Tibial artery (tissue), 4 donors: ENCODE results near the gene NHSL1.

ENCODE experiments used
- DNase-seq, 2 donors: peaks; one replicate each; pipeline ENCODE4 v3.0.0-alpha.2; 2019
- H3K27ac ChIP-seq, 2 donors: fragments of 200-600 bp; sonication (generic) in 1 of 2; 1 replicate in 1 of 2; 2 replicates in 1 of 2; pipeline ENCODE4 v1.5.1; 2018 to 2019; ENCODE audit warnings: mild to moderate bottlenecking in 1 of 2
- H3K27me3 ChIP-seq, 2 donors: fragments of 200-600 bp; sonication (generic) in 1 of 2; one replicate each; pipeline versions ENCODE4 v1.5.1 to v1.6.0; 2016 to 2019
- H3K36me3 ChIP-seq, 3 donors: fragments of 200-600 bp; sonication (generic) in 2 of 3; one replicate each; pipeline ENCODE4 v1.5.1; 2016 to 2019; ENCODE audit warnings: mild to moderate bottlenecking in 2 of 3
- H3K4me1 ChIP-seq, 4 donors: fragments of 200-600 bp; sonication (generic) in 2 of 4; 1 replicate in 3 of 4; 2 replicates in 1 of 4; pipeline ENCODE4 v1.5.1; 2016 to 2019
- H3K4me3 ChIP-seq, 2 donors: fragments of 200-600 bp; sonication (generic) in 1 of 2; 1 replicate in 1 of 2; 2 replicates in 1 of 2; pipeline ENCODE4 v1.5.1; 2018 to 2019; ENCODE audit warnings: mild to moderate bottlenecking in 2 of 2
- H3K9me3 ChIP-seq, 3 donors: fragments of 200-600 bp; sonication (generic) in 1 of 3; one replicate each; pipeline ENCODE4 v1.5.1; 2016 to 2019
- intact Hi-C: fragments of 100-400 bp; cut with DNase I; formaldehyde crosslinking; loops from one replicate; pipeline ENCODE4 v1.15.0; 2023; ENCODE audit warnings: low total_unique reads
- TF ChIP-seq, protein P1 (sequence below), 2 experiments: fragments of 200-600 bp in 1 of 2; fragments of 450-650 bp in 1 of 2; IDR thresholded peaks; one replicate each; pipeline ENCODE4 v1.5.1; 2017 to 2019; ENCODE audit warnings: antibody characterized with exemption in 2 of 2, mild to moderate bottlenecking in 1 of 2, moderate library complexity in 1 of 2

Gene NHSL1

DNA sequence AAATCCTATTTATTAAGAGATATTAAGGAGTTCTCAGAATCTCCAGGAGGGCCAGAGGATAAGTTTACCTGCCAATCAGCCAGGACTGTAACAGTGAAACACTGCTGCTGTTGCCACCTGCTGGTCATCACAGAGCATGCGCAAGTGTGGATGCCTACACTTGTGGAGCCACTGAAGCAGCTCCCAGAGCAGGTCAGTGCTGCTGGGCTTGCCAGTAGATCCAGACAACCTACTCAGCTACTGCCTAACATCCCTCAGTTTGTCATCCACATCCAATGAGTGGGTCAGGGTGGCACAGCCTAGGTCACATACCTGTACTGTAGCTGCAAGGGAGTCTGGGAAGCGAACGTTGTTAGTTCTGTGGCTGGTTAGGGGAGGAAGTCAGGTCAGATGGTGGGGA, 18.3 kb upstream of the NHSL1 start:
- no peaks in the 10 kb centered on the region for H3K36me3 ChIP-seq
- H3K27ac ChIP-seq, result no peak overlapping the region
- TF ChIP-seq, protein P1, sequence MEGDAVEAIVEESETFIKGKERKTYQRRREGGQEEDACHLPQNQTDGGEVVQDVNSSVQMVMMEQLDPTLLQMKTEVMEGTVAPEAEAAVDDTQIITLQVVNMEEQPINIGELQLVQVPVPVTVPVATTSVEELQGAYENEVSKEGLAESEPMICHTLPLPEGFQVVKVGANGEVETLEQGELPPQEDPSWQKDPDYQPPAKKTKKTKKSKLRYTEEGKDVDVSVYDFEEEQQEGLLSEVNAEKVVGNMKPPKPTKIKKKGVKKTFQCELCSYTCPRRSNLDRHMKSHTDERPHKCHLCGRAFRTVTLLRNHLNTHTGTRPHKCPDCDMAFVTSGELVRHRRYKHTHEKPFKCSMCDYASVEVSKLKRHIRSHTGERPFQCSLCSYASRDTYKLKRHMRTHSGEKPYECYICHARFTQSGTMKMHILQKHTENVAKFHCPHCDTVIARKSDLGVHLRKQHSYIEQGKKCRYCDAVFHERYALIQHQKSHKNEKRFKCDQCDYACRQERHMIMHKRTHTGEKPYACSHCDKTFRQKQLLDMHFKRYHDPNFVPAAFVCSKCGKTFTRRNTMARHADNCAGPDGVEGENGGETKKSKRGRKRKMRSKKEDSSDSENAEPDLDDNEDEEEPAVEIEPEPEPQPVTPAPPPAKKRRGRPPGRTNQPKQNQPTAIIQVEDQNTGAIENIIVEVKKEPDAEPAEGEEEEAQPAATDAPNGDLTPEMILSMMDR (IDR thresholded peaks at IDR 0.05), result peak; percentile 39 to 52
- no peaks in the 10 kb centered on the region for H3K9me3 ChIP-seq
- H3K27me3 ChIP-seq, result no peaks in the 10 kb centered on the region
- H3K4me3 ChIP-seq, result no peak overlapping the region
- no peaks in the 10 kb centered on the region for H3K4me1 ChIP-seq
- intact Hi-C loops, result loop anchor here (5.0 kb wide), 1 partner anchor 90 kb away; no protein-coding TSS in a partner anchor
- DNase-seq, result no peak

DNA sequence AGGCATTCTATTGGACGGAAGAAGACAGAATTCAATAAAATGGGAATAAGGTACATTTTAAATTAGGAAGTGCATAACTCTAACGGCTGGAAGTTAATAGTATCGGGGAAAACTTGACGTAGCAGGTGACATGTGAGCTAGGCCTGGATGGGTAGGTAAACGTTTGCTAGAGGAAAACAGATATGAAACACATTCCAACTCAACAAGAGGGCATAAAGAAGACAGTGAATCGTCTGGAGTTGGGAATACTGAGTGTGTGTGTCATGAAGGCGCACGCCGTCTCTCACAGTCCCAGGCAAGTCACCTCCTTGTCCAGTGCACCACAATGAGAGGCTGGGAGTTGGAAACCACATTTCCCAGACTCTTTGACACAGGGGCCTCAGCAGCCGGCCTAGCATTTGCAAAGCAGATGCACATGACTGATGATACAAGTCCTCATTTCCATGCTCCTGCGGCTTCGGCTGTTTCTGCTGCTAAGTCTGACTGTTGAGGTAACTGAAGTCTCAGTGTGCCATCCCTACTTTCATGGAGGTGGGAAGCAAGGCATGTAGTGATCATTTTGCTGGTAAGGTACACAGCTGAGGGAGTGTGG, 16.5 kb upstream of the NHSL1 start:
- intact Hi-C loops, result loop anchor here (5.0 kb wide), 1 partner anchor 88 kb away; no protein-coding TSS in a partner anchor
- Histone ChIP-seq H3K4me3 (no peak overlapping the region), H3K27me3 (no peaks in the 10 kb centered on the region), H3K36me3 (no peaks in the 10 kb centered on the region), H3K4me1 (no peaks in the 10 kb centered on the region), H3K27ac (no peak overlapping the region), H3K9me3 (no peaks in the 10 kb centered on the region)
- no peak for DNase-seq
- TF ChIP-seq, protein P1 (IDR thresholded peaks at IDR 0.05), result no peak

DNA sequence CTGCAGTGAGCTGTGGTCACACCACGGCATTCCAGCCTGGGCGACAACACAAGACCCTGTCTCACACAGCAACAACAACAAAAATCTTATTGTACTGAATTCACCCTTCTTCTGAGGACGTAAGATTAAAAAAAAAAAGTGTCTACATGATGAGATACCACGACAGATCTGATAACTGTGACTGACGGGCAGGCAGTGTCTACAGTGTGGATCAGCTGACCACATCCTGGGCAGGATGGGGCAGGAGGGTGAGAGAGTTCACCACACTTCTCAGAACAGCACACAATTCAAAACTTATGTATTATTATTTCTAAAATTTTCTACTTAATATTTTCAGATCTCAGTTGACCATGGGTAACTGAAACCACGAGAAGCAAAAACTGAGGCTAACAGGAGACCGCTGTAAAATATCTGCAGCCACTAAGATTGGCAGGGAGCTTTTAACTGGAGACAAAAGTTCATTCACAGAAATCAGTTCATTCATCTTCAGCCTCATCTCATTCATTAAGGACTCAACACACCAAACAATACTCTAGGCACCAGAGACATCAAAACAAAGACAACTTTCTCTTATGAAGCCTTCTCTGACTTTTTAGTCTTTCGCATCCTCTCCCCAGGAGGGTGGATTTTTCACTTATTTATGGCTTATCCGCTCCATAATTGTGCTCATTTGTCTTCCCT, 15.7 kb upstream of the NHSL1 start:
- H3K27ac ChIP-seq, result no peak overlapping the region
- H3K4me3 ChIP-seq, result no peak overlapping the region
- H3K27me3 ChIP-seq, result no peaks in the 10 kb centered on the region
- no peaks in the 10 kb centered on the region for H3K9me3 ChIP-seq
- no peak for DNase-seq
- intact Hi-C loops, result loop anchor here (5.0 kb wide), 1 partner anchor 88 kb away; no protein-coding TSS in a partner anchor
- H3K36me3 ChIP-seq, result no peaks in the 10 kb centered on the region
- TF ChIP-seq, protein P1 (IDR thresholded peaks at IDR 0.05), result no peak
- H3K4me1 ChIP-seq, result no peaks in the 10 kb centered on the region

DNA sequence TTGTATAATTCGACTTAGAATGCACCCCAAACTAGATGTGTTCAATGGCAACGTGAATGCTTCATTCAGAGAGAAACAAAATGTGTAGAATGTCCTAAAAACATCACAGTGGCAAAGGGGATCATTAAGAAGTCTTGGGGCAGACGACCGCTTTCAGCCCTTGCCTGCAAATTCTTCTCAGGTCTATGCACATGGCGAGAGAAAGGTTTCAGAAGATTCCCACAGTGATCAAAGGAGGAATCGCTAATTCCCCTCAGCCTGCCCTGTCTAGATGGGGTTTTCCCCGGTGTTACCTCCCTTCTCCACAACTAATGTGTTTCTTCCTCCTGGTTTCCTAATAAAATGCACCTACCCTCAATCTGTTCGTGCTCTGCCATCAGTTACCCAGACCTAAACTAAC, 13.3 kb upstream of the NHSL1 start:
- Histone ChIP-seq H3K27me3 (no peaks in the 10 kb centered on the region), H3K36me3 (no peaks in the 10 kb centered on the region), H3K27ac (no peak overlapping the region), H3K4me1 (no peaks in the 10 kb centered on the region), H3K9me3 (no peaks in the 10 kb centered on the region), H3K4me3 (no peak overlapping the region)
- intact Hi-C loops, result no loop called here
- DNase-seq, result no peak
- TF ChIP-seq, protein P1 (IDR thresholded peaks at IDR 0.05), result no peak

DNA sequence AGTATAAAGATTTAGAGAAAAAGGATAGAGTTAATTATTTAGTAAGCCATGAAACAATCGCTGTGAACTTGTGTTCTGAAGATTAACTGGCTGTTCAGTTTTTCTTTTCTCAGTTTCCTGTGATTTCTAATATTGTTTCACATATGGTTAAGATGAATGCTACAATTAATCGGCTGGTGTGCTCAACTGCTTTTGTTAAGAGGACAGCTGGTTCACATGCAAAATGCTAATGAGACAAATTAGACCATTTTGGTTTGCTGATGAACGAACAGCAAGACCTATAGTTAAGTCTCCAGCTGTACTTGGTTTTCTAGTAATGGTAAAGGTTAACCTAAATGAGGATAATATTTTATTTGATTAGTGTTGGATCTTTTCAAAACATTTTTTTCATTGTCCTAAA, 10.8 kb upstream of the NHSL1 start:
- DNase-seq, result no peak
- Histone ChIP-seq H3K36me3 (no peaks in the 10 kb centered on the region), H3K4me1 (no peaks in the 10 kb centered on the region), H3K4me3 (no peak overlapping the region), H3K27ac (no peak overlapping the region), H3K27me3 (no peaks in the 10 kb centered on the region), H3K9me3 (no peaks in the 10 kb centered on the region)
- intact Hi-C loops, result no loop called here
- TF ChIP-seq, protein P1 (IDR thresholded peaks at IDR 0.05), result no peak
